HEK293 (cell line): Measurements from ENCODE around the gene LRRK1.

ENCODE experiments used
- CTCF ChIA-PET: fragments of 350-600 bp; formaldehyde crosslinking; extraction: SDS; loops from one replicate; lab custom pipeline; 2021; ENCODE audit warnings: antibody characterized with exemption; lab: Yijun Ruan, JAX
- POLR2A ChIA-PET: fragments of 300-600 bp; formaldehyde crosslinking; extraction: SDS; loops from one replicate; lab custom pipeline; 2020; ENCODE audit warnings: antibody characterized with exemption, inconsistent platforms; lab: Yijun Ruan, JAX
- H3K27ac ChIP-seq: fragments of 200-500 bp; sonication (Bioruptor generic); 2 replicates; pipeline ENCODE4 v1.5.1; 2014; ENCODE audit warnings: low read depth, low read length, control low read depth, inconsistent platforms; ENCODE audit errors: extremely low read depth
- H3K36me3 ChIP-seq, 2 experiments: fragments of 200-500 bp in 1 of 2; sonication (Bioruptor generic) in 1 of 2; 1 replicate in 1 of 2; 2 replicates in 1 of 2; pipeline ENCODE4 v1.5.1; 2014 to 2017; ENCODE audit warnings: inconsistent platforms in 2 of 2, low read length in 2 of 2; ENCODE audit not compliant: control insufficient read depth in 2 of 2, insufficient read depth in 1 of 2
- H3K4me1 ChIP-seq: fragments of 200-500 bp; sonication (Bioruptor generic); 2 replicates; pipeline ENCODE4 v1.5.1; 2014; ENCODE audit warnings: mild to moderate bottlenecking, low read length, inconsistent platforms; ENCODE audit not compliant: control insufficient read depth, insufficient read depth
- H3K4me3 ChIP-seq: 2 replicates; pipeline ENCODE4 v1.5.1; 2011; ENCODE audit warnings: low read depth, mild to moderate bottlenecking, control low read depth, low read length, moderate library complexity
- H3K9me3 ChIP-seq: fragments of 200-500 bp; sonication (Bioruptor generic); 2 replicates; pipeline ENCODE4 v1.5.1; 2014; ENCODE audit warnings: low read depth, low read length, inconsistent platforms; ENCODE audit not compliant: control insufficient read depth, insufficient read depth
- EGR2 ChIP-seq: fragments of 450-650 bp; formaldehyde crosslinking; IDR thresholded peaks from 2 replicates; pipeline ENCODE4 v1.5.1; 2016; ENCODE audit warnings: low read depth, missing biosample characterization, missing genetic modification characterization
- GLI2 ChIP-seq: fragments of 450-650 bp; formaldehyde crosslinking; IDR thresholded peaks from 2 replicates; pipeline ENCODE4; 2017; ENCODE audit warnings: missing biosample characterization, missing genetic modification characterization, low read depth, borderline replicate concordance
- HOXD13 ChIP-seq: sonication (generic); formaldehyde crosslinking; IDR thresholded peaks from 2 replicates; pipeline ENCODE4 v1.8.0; 2022; ENCODE audit warnings: missing genetic modification reagents, borderline replicate concordance
- SP2 ChIP-seq: fragments of 450-650 bp; formaldehyde crosslinking; IDR thresholded peaks from 2 replicates; pipeline ENCODE4 v1.5.1; 2016; ENCODE audit warnings: missing biosample characterization, missing genetic modification characterization
- TSHZ1 ChIP-seq: fragments of 450-650 bp; formaldehyde crosslinking; IDR thresholded peaks from 2 replicates; pipeline ENCODE4 v1.5.1; 2016; ENCODE audit warnings: missing biosample characterization, missing genetic modification characterization, borderline replicate concordance
- ZBTB6 ChIP-seq: fragments of 450-650 bp; formaldehyde crosslinking; IDR thresholded peaks from 2 replicates; pipeline ENCODE4 v1.5.1; 2017; ENCODE audit warnings: missing biosample characterization, missing genetic modification characterization
- ZFHX2 ChIP-seq: fragments of 450-650 bp; formaldehyde crosslinking; conservative IDR thresholded peaks from 2 replicates; pipeline ENCODE4 v1.5.1; 2016; ENCODE audit warnings: missing biosample characterization, missing genetic modification characterization
- ZNF211 ChIP-seq: fragments of 450-650 bp; formaldehyde crosslinking; IDR thresholded peaks from 2 replicates; pipeline ENCODE4 v1.5.1; 2016; ENCODE audit warnings: low read depth, missing biosample characterization, missing genetic modification characterization
- ZNF266 ChIP-seq: fragments of 450-650 bp; formaldehyde crosslinking; IDR thresholded peaks from 2 replicates; pipeline ENCODE4 v1.5.1; 2016; ENCODE audit warnings: missing biosample characterization, missing genetic modification characterization, low read depth
- ZNF311 ChIP-seq: fragments of 450-650 bp; formaldehyde crosslinking; IDR thresholded peaks from 2 replicates; pipeline ENCODE4 v1.5.1; 2017; ENCODE audit warnings: missing biosample characterization, missing genetic modification characterization, borderline replicate concordance
- ZNF366 ChIP-seq: fragments of 450-650 bp; formaldehyde crosslinking; conservative IDR thresholded peaks from 2 replicates; pipeline ENCODE4 v1.5.1; 2016; ENCODE audit warnings: missing biosample characterization, missing genetic modification characterization
- ZNF416 ChIP-seq: fragments of 450-650 bp; formaldehyde crosslinking; IDR thresholded peaks from 2 replicates; pipeline ENCODE4 v1.5.1; 2016; ENCODE audit warnings: missing biosample characterization, missing genetic modification characterization
- ZNF707 ChIP-seq: fragments of 450-650 bp; formaldehyde crosslinking; IDR thresholded peaks from 2 replicates; pipeline ENCODE4 v1.5.1; 2016; ENCODE audit warnings: missing biosample characterization, missing genetic modification characterization
- ZNF747 ChIP-seq: fragments of 450-650 bp; formaldehyde crosslinking; IDR thresholded peaks from 2 replicates; pipeline ENCODE4 v1.5.1; 2016; ENCODE audit warnings: missing biosample characterization, missing genetic modification characterization
- ZSCAN23 ChIP-seq: fragments of 450-650 bp; formaldehyde crosslinking; IDR thresholded peaks from 2 replicates; pipeline ENCODE4 v1.5.1; 2016; ENCODE audit warnings: missing biosample characterization, missing genetic modification characterization

Gene LRRK1

GRCh38 chr15:100995471-100996430 is 76.6 kb downstream of the LRRK1 start:
- H3K36me3 ChIP-seq = no peaks in the 10 kb centered on the region
- no peaks in the 10 kb centered on the region for H3K4me1 ChIP-seq
- H3K9me3 ChIP-seq = no peaks in the 10 kb centered on the region
- H3K27ac ChIP-seq = no peak overlapping the region
- H3K4me3 ChIP-seq = no peak overlapping the region
- POLR2A ChIA-PET = no interaction called here
- CTCF ChIA-PET = interaction anchor here (0.6 to 5.6 kb wide), 5 partner anchors 12 to 469 kb away, joined by 3 to 25 read pairs (median 3); no protein-coding TSS in a partner anchor
- no peak for TF ChIP-seq ZNF311 (tag by site-specific recombination)
- no peak for TF ChIP-seq ZSCAN23 (tag by site-specific recombination)
- no peak for TF ChIP-seq ZBTB6
- TF ChIP-seq ZNF266 = no peak
- no peak for TF ChIP-seq ZNF707 (tag by site-specific recombination)
- TF ChIP-seq ZNF416 (tag by site-specific recombination) = no peak
- TF ChIP-seq SP2 (tag by site-specific recombination) = no peak

- H3K9me3 ChIP-seq = no peaks in the 10 kb centered on the region
- CTCF ChIA-PET = interaction anchor here (0.7 to 5.6 kb wide), 3 partner anchors 10 to 125 kb away, joined by 4 to 25 read pairs (median 23); no protein-coding TSS in a partner anchor
- POLR2A ChIA-PET = no interaction called here
- H3K27ac ChIP-seq = no peak overlapping the region
- no peak overlapping the region for H3K4me3 ChIP-seq
- H3K36me3 ChIP-seq = no peaks in the 10 kb centered on the region
- H3K4me1 ChIP-seq = no peaks in the 10 kb centered on the region
- TF ChIP-seq TSHZ1 (tag by site-specific recombination) (0 out of 2 replicates have a peak, but pooled peaks have one; percentile 6), HOXD13 (CRISPR knock-in tag) (no peak)
These were observed 78.3 kb downstream of the LRRK1 start for GRCh38 chr15:100997442-100997841.

GRCh38 chr15:100998630-100999029 is 79.5 kb downstream of the LRRK1 start:
- ChIA-PET POLR2A (no interaction called here), CTCF (interaction anchor here (1.1 to 5.6 kb wide), 4 partner anchors 10 to 371 kb away, joined by 3 to 36 read pairs (median 14); no protein-coding TSS in a partner anchor)
- Histone ChIP-seq H3K4me1 (no peaks in the 10 kb centered on the region), H3K9me3 (no peaks in the 10 kb centered on the region), H3K27ac (no peak overlapping the region), H3K36me3 (no peaks in the 10 kb centered on the region)
- TF ChIP-seq ZNF747 (tag by site-specific recombination) (no peak), ZNF211 (no peak), ZNF366 (tag by site-specific recombination) (peak; percentile 72), ZFHX2 (peak; percentile 71), EGR2 (peak; percentile 92), GLI2 (tag by site-specific recombination) (no peak)
- TF ChIP-seq, all 188 proteins: peak for 3
- no peak overlapping the region for H3K4me3 ChIP-seq
